ENCODE results near the gene IRGM.
"Not testable (repeated sequence)": the region's sequence is repeated elsewhere in the genome, so short reads cannot be mapped to it uniquely, and the experiment has no call there.

IRGM gene

DNA sequence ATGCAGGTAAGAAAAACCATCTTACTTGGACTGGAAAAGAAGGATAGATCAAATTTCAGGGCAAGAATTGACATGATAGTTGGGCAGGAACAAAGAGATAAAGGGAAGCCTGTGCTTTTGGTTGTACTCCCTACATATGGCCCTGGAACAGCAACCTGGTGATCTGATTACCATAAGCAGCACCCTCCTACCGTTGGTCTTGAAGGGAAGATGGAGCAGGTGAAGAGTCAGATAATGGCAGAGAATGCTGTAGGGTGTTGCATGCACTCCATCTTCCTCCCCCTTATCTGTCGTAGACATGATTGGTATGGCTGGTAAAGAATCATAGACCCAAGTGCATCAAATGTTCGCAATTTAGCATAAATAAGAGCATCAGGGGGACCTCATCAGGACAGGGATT is 4.7 kb downstream of the IRGM start:
- no peak overlapping the region for H3K9ac ChIP-seq (ENCODE audit: low read depth, low read length)
- H3K9me3 ChIP-seq (ENCODE audit: control insufficient read depth, insufficient read depth, low read length): no peaks in the 10 kb centered on the region
- no peaks in the 10 kb centered on the region for H3K4me1 ChIP-seq (ENCODE audit: insufficient read depth, low read length)
- H3K36me3 ChIP-seq (ENCODE audit: insufficient read depth, low read length): no peaks in the 10 kb centered on the region

DNA sequence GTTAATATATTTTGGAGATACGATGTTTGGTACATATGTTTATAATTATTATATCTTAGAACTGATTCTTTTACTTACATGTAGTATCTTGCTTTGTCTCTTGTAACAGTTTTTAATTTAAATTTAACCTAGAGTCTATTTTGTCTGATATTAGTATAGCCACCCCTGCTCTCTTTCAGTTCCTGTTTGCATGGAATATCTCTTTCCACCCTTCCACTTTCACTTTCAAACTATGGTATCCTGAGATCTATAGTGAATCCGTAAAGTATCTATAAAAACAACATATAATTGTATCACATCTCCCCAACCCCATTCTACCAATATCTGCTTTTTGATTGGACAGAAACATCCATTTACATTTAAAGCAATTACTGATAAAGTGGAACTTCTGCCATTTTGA is 7.2 kb downstream of the IRGM start:
- H3K9ac ChIP-seq (ENCODE audit: low read depth, low read length): no peak overlapping the region
- H3K4me1 ChIP-seq (ENCODE audit: insufficient read depth, low read length): no peaks in the 10 kb centered on the region
- no peaks in the 10 kb centered on the region for H3K36me3 ChIP-seq (ENCODE audit: insufficient read depth, low read length)
- H3K9me3 ChIP-seq (ENCODE audit: control insufficient read depth, insufficient read depth, low read length): no peaks in the 10 kb centered on the region

DNA sequence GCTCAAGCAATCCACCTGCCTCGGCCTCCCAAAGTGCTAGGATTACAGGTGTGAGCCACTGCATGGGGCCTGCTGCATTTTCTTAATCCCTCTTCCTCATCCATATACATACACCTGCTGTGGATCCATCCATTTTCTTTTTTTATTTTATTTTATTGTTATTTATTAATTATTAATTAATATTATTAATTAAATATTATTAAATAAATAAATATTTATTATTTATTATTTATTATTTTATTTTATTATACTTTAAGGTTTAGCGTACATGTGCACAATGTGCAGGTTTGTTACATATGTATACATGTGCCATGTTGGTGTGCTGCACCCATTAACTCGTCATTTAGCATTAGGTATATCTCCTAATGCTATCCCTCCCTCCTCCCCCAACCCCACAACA is 10.4 kb downstream of the IRGM start:
- H3K9me3 ChIP-seq (ENCODE audit: control insufficient read depth, insufficient read depth, low read length); H3K4me1 ChIP-seq (ENCODE audit: insufficient read depth, low read length); H3K9ac ChIP-seq (ENCODE audit: low read depth, low read length); H3K36me3 ChIP-seq (ENCODE audit: insufficient read depth, low read length): not testable (repeated sequence)

DNA sequence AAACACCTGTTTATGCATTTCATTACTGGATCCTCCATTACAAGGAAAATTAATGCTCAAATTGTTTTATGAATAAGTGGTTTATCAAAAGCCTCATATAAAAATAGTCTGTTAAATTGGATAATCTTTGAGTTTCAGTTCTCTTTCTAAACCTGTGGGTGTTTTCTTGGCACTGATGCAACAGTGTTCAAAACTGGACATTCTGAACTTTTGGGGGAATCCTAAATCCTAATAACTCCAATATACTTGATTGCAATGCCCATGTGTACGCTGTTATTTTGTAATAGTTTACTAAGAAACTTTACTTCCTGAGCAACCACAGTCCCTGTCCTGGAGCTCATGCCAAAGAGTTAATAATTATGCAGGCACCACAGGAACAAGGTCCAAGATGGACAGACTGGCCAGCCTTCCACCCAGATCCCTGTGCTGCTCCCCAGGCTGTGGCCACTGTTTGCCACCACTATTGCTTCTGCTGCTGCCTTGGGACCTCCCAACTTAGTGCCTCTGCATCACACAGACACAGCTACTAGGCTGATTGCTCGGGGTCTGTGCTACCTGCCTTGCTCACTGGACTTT is 14.0 kb downstream of the IRGM start:
- no peaks in the 10 kb centered on the region for H3K36me3 ChIP-seq (ENCODE audit: insufficient read depth, low read length)
- no peaks in the 10 kb centered on the region for H3K4me1 ChIP-seq (ENCODE audit: insufficient read depth, low read length)
- no peak overlapping the region for H3K9ac ChIP-seq (ENCODE audit: low read depth, low read length)
- no peaks in the 10 kb centered on the region for H3K9me3 ChIP-seq (ENCODE audit: control insufficient read depth, insufficient read depth, low read length)

DNA sequence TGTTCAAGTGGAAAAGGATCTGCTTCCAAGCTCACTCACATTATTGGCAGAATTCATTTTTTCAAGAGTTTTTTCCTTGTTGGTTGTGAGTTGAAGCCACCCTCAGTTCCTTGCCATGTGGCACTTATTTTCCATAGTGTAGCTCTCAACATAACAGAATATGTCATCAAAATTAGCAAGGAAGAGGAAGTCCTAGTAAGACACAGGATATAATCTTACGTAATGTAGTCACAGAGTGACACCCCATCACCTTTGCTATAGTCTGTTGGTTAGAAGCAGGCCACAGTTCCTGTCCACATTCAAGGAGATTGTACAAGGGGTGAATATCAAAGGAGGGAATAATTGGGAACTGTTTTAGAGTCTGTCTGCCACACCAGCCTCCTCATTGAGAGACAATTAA is 15.7 kb downstream of the IRGM start:
- no peaks in the 10 kb centered on the region for H3K9me3 ChIP-seq (ENCODE audit: control insufficient read depth, insufficient read depth, low read length)
- no peaks in the 10 kb centered on the region for H3K36me3 ChIP-seq (ENCODE audit: insufficient read depth, low read length)
- H3K4me1 ChIP-seq (ENCODE audit: insufficient read depth, low read length): no peaks in the 10 kb centered on the region
- H3K9ac ChIP-seq (ENCODE audit: low read depth, low read length): no peak overlapping the region

DNA sequence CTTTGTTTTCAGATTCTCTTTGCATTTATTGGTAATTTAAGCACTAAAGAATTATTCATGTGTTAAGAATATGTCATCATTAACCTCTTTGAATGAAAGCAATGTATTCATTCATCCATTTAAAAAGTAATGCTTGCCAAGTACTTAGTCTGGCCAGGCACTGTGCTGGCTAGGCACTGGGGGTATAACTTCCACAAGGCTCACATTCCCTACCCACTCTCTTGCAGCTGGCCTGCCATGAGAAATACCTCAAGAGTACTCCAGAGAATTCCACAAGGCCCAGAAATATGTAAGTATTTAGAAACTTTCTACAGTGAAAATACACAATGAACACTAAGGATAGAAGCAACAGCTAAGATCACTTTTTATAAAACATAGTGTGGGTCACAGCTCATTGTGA is 33.0 kb downstream of the IRGM start:
- Histone ChIP-seq H3K36me3 (ENCODE audit: insufficient read depth, low read length) (no peaks in the 10 kb centered on the region), H3K4me1 (ENCODE audit: insufficient read depth, low read length) (no peaks in the 10 kb centered on the region), H3K9me3 (ENCODE audit: control insufficient read depth, insufficient read depth, low read length) (no peaks in the 10 kb centered on the region; the same call in 1 of the 2 replicates), H3K9ac (ENCODE audit: low read depth, low read length) (no peak overlapping the region)

DNA sequence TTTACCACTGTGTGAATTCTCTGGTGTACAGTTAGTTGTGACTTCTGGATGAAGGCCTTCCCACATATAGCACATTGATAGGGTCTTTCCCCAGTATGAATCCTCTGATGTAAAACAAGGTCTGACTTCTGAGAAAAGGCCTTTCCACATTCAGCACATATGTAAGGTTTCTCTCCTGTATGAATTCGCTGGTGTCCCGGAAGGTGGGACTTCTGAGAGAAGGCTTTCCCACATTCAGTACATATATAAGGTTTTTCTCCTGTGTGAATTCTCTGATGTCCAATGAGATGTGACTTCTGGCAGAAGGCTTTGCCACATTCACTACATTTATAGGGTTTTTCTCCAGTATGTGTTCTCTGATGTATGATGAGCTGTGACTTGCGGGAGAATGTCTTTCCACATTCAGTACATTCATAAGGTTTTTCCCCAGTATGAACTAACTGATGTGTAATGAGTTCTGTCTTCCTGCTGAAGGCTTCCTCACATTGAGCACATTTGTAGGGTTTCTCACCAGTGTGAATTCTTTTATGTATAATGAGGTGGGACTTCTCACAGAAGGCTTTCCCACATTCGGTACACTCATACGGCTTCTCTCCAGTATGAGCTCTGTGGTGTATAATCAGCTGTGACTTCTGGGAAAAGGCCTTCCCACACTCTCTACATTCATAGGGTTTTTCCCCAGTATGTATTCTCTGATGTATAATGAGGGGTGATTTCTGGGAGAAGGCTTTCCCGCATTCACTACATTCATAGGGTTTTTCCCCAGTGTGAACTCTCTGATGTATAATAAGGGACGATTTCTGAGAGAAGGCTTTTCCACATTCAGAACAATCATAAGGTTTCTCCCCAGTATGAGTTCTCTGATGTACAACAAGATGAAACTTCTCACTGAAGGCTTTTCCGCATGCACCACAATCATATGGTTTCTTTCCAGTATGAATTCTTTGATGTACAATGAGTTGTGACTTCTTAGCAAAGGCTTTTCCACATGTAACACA is 49.4 kb downstream of the IRGM start:
- Histone ChIP-seq H3K9me3 (ENCODE audit: control insufficient read depth, insufficient read depth, low read length) (peaks cover 60% of the 10 kb centered on the region), H3K36me3 (ENCODE audit: insufficient read depth, low read length) (peaks cover 9% of the 10 kb centered on the region; the same call in 1 of the 2 replicates)

More for the DNA sequence above, 49.4 kb downstream of the IRGM start:
- no peaks in the 10 kb centered on the region for H3K4me1 ChIP-seq (ENCODE audit: insufficient read depth, low read length)
- no peak overlapping the region for H3K9ac ChIP-seq (ENCODE audit: low read depth, low read length)

Measured in ES-I3 (cell line).